Measurements from ENCODE around the gene SLCO2A1. TPM values are rescaled to one million over a fixed set of nuclear protein-coding genes. Genes with fewer than 3 reads are reported as not detected.

The SLCO2A1 gene
- total RNA-seq, 4 donors from 2014 or later = 0.07 to 2.4 (median 1.3) TPM

DNA sequence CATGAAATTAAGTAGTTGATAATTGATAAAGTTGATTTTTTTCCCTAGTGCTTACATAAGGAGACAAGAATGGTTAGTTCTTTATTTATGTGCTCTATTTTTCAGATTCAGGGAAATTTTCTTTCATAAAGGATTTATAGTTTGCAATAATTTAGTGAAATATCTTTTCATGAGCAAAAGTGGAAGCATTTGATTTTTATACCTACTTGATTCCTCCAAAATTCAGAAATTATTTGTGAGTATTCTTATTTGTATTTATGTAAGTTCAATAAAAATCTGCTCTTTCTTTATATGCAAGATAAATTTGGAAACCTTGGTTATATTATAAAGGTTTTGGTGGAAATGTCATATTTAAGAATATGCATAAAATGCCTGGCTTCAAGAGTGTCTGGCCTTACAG, 14.7 kb upstream of the SLCO2A1 start:
- Histone ChIP-seq H3K9me3 (no peaks in the 10 kb centered on the region), H3K4me3 (no peak overlapping the region), H3K27me3 (no peaks in the 10 kb centered on the region), H3K4me1 (no peaks in the 10 kb centered on the region), H3K36me3 (no peaks in the 10 kb centered on the region), H3K27ac (no peak overlapping the region)
- no peak for ATAC-seq
- in situ Hi-C loops (cut with MboI; ENCODE audit: low sequenced_read_pairs in 4 of 4) = no loop called here
- DNase-seq = no peak
- intact Hi-C loops (cut with DNase I; ENCODE audit: low total_unique reads) = no loop called here
- TF ChIP-seq, protein P1, sequence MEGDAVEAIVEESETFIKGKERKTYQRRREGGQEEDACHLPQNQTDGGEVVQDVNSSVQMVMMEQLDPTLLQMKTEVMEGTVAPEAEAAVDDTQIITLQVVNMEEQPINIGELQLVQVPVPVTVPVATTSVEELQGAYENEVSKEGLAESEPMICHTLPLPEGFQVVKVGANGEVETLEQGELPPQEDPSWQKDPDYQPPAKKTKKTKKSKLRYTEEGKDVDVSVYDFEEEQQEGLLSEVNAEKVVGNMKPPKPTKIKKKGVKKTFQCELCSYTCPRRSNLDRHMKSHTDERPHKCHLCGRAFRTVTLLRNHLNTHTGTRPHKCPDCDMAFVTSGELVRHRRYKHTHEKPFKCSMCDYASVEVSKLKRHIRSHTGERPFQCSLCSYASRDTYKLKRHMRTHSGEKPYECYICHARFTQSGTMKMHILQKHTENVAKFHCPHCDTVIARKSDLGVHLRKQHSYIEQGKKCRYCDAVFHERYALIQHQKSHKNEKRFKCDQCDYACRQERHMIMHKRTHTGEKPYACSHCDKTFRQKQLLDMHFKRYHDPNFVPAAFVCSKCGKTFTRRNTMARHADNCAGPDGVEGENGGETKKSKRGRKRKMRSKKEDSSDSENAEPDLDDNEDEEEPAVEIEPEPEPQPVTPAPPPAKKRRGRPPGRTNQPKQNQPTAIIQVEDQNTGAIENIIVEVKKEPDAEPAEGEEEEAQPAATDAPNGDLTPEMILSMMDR (IDR thresholded peaks at IDR 0.05 in 4 of 5, conservative IDR thresholded peaks at IDR 0.05 in 1 of 5) = no peak

DNA sequence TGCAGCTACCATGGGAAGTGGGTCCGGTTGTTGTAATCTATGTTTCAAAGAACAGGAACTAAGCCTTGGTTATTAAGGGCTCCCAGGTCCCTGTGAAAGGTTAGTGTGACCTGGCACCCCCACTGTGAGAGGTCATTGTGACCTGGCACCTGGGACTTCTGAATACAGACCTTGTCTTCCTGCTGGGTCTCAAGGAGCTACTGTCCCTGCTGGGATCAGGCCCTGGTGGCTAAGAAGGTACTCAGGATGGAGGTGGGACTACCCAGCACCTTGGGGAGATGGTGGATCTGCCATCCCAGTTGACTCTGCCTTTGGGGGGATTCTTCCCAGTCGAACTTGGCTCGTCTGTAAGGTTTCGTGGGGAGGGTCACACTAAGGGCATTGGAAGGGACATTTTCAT, 10.3 kb upstream of the SLCO2A1 start:
- Histone ChIP-seq H3K4me3 (no peak overlapping the region), H3K4me1 (no peaks in the 10 kb centered on the region), H3K27me3 (no peaks in the 10 kb centered on the region), H3K9me3 (no peaks in the 10 kb centered on the region), H3K27ac (no peak overlapping the region), H3K36me3 (no peaks in the 10 kb centered on the region)
- TF ChIP-seq POLR2A (IDR thresholded peaks at IDR 0.05) = no peak
- TF ChIP-seq, protein P1 (IDR thresholded peaks at IDR 0.05 in 4 of 5, conservative IDR thresholded peaks at IDR 0.05 in 1 of 5) = no peak
- in situ Hi-C loops (cut with MboI; ENCODE audit: low sequenced_read_pairs in 4 of 4) = no loop called here
- no peak for ATAC-seq
- DNase-seq = no peak
- intact Hi-C loops (cut with DNase I; ENCODE audit: low total_unique reads) = no loop called here

DNA sequence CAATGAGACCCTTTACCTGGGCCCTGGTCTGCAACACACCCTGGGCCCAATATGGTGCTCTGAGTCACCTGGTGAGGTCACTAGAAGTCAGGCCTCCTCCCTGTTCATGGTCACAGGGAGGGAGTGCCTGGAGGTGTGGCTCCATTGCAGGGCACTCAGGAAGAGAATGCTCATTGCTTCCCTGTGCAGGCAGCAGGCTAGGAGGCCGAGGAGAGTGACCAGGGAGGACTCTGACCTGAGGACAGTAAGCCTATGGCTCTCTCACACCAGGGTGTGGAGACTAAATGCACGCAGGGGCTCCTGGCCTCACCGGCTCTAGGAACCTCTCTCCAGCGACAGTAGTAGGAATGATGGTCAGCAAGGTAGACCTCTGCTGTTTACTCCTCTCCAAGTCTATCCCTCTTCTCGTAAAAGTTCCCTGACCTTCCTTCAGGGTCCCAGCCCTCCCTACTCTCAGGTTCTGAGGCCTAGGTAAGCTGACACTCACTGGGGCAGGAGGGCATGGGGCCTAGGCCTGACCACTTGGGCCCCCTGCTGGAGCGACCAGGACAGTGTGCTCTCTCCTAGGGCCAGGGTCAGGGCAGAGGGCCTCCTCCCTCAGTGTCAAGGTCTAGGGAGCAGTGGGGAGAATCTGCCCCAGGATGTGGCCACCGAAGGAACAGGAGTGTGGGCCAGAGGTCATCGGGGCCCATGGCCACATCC, 9.6 kb upstream of the SLCO2A1 start:
- DNase-seq (no peak), ATAC-seq (no peak)
- intact Hi-C loops (cut with DNase I; ENCODE audit: low total_unique reads) = loop anchor here (10.0 kb wide), 1 partner anchor 105 kb away; no protein-coding TSS in a partner anchor
- no peak for TF ChIP-seq POLR2A (IDR thresholded peaks at IDR 0.05)
- TF ChIP-seq, protein P1 (IDR thresholded peaks at IDR 0.05 in 4 of 5, conservative IDR thresholded peaks at IDR 0.05 in 1 of 5) = peak in 3 of 5 experiments; percentile 28 to 44 (median 42)
- in situ Hi-C loops (cut with MboI; ENCODE audit: low sequenced_read_pairs in 4 of 4) = no loop called here
- no peaks in the 10 kb centered on the region for H3K9me3 ChIP-seq
- H3K36me3 ChIP-seq = no peaks in the 10 kb centered on the region
- no peak overlapping the region for H3K27ac ChIP-seq
- H3K4me3 ChIP-seq = no peak overlapping the region
- no peaks in the 10 kb centered on the region for H3K27me3 ChIP-seq
- H3K4me1 ChIP-seq = no peaks in the 10 kb centered on the region

DNA sequence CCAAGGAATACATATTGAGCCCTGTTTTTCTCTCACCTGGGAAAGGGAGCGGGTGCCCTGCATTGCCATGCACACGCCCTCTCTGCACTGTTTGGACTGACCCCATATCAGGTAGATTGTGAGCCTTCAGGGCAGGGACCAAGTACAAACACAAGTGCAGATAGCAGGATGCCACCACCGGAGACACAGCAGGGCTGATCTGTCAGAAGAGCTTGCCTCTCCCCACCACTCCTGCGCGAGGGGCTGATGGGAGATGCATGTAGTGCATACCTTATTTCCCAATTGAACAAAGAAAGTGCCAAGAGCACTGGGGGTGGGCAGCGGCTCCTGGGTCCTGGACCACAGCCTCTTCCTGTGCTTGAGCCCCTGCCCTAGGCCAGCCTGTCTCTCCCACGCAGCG, 9.0 kb upstream of the SLCO2A1 start:
- TF ChIP-seq, protein P1 (IDR thresholded peaks at IDR 0.05 in 4 of 5, conservative IDR thresholded peaks at IDR 0.05 in 1 of 5) = no peak
- TF ChIP-seq POLR2A (IDR thresholded peaks at IDR 0.05) = no peak
- intact Hi-C loops (cut with DNase I; ENCODE audit: low total_unique reads) = loop anchor here (10.0 kb wide), 1 partner anchor 104 kb away; no protein-coding TSS in a partner anchor
- Histone ChIP-seq H3K4me3 (no peak overlapping the region), H3K9me3 (no peaks in the 10 kb centered on the region), H3K4me1 (no peaks in the 10 kb centered on the region), H3K36me3 (no peaks in the 10 kb centered on the region), H3K27ac (no peak overlapping the region), H3K27me3 (no peaks in the 10 kb centered on the region)
- DNase-seq (no peak), ATAC-seq (no peak)
- in situ Hi-C loops (cut with MboI; ENCODE audit: low sequenced_read_pairs in 4 of 4) = no loop called here
